GM12878 (cell line): Measurements from ENCODE around the gene UNG. TPM values are rescaled to one million over a fixed set of nuclear protein-coding genes. Genes with fewer than 3 reads are reported as not detected.

Experiments
- ASH2L ChIP-seq: fragments of 300-600, 200-600 bp; sonication (generic); IDR thresholded peaks from 2 replicates; pipeline ENCODE4 v1.6.1; 2017; ENCODE audit warnings: low read depth, mild to moderate bottlenecking, borderline replicate concordance
- BCL11A ChIP-seq: IDR thresholded peaks from 2 replicates; pipeline ENCODE4 v1.6.1; 2011; ENCODE audit warnings: low read depth, low read length
- BRCA1 ChIP-seq: IDR thresholded peaks from 2 replicates; pipeline ENCODE4 v1.6.1; 2011; ENCODE audit warnings: low read depth, low read length, improper control_type of control experiment
- CBFB ChIP-seq: IDR thresholded peaks from 2 replicates; pipeline ENCODE4 v1.6.1; 2016; ENCODE audit warnings: antibody characterized with exemption, low read depth
- CBX5 ChIP-seq: sonication (generic); IDR thresholded peaks from 2 replicates; pipeline ENCODE4 v1.6.1; 2016; ENCODE audit warnings: low read depth, moderate library complexity, mild to moderate bottlenecking, inconsistent platforms
- CEBPB ChIP-seq, 2 experiments: fragments of 150-350 bp in 1 of 2; IDR thresholded peaks; 2 replicates each; pipeline ENCODE4 v1.6.1; 2012 to 2014; ENCODE audit warnings: low read depth in 2 of 2, low read length in 2 of 2, borderline replicate concordance in 1 of 2, inconsistent platforms in 1 of 2
- CHD4 ChIP-seq: fragments of 200-600 bp; sonication (generic); IDR thresholded peaks from 2 replicates; pipeline ENCODE4 v1.6.1; 2016; ENCODE audit warnings: mild to moderate bottlenecking
- E2F4 ChIP-seq: IDR thresholded peaks from 2 replicates; pipeline ENCODE4 v1.6.1; 2012; ENCODE audit warnings: low read depth, low read length, improper control_type of control experiment
- EED ChIP-seq: sonication (generic); IDR thresholded peaks from 2 replicates; pipeline ENCODE4 v1.6.1; 2016; ENCODE audit warnings: antibody characterized with exemption, low read depth
- HCFC1 ChIP-seq: fragments of 150-350 bp; IDR thresholded peaks from 2 replicates; pipeline ENCODE4 v1.6.1; 2014; ENCODE audit warnings: low read length
- HDAC2 ChIP-seq: fragments of 200-600 bp; sonication (generic); IDR thresholded peaks from 2 replicates; pipeline ENCODE4 v1.6.1; 2017
- HSF1 ChIP-seq: fragments of 150-350 bp; IDR thresholded peaks from 2 replicates; pipeline ENCODE4 v1.6.1; 2014; ENCODE audit warnings: mild to moderate bottlenecking, low read depth, low read length
- IKZF1 ChIP-seq: fragments of 450-650 bp; conservative IDR thresholded peaks from 2 replicates; pipeline ENCODE4 v1.6.1; 2017; ENCODE audit warnings: antibody characterized with exemption, mild to moderate bottlenecking
- IRF4 ChIP-seq: IDR thresholded peaks from 2 replicates; pipeline ENCODE4 v1.6.1; 2011; ENCODE audit warnings: low read depth, low read length
- JUND ChIP-seq: IDR thresholded peaks from 2 replicates; pipeline ENCODE4 v1.6.1; 2012; ENCODE audit warnings: low read depth, mild to moderate bottlenecking, low read length, improper control_type of control experiment, moderate library complexity
- LARP7 ChIP-seq: fragments of 450-650 bp; IDR thresholded peaks from 2 replicates; pipeline ENCODE4 v1.6.1; 2017; ENCODE audit warnings: mild to moderate bottlenecking
- MEF2B ChIP-seq: fragments of 450-650 bp; IDR thresholded peaks from 2 replicates; pipeline ENCODE4 v1.6.1; 2018; ENCODE audit warnings: mild to moderate bottlenecking, moderate library complexity; ENCODE audit not compliant: partially characterized antibody, poor library complexity, severe bottlenecking
- NR2F1 ChIP-seq: fragments of 450-650 bp; conservative IDR thresholded peaks from 2 replicates; pipeline ENCODE4 v1.6.1; 2017; ENCODE audit warnings: mild to moderate bottlenecking
- PAX5 ChIP-seq: IDR thresholded peaks from 2 replicates; pipeline ENCODE4 v1.6.1; 2011; ENCODE audit warnings: low read depth, low read length, borderline replicate concordance
- PKNOX1 ChIP-seq: fragments of 450-650 bp; IDR thresholded peaks from 2 replicates; pipeline ENCODE4 v1.6.1; 2016; ENCODE audit warnings: mild to moderate bottlenecking
- RCOR1 ChIP-seq: conservative IDR thresholded peaks from 2 replicates; pipeline ENCODE4 v1.6.1; 2012; ENCODE audit warnings: low read depth, low read length, improper control_type of control experiment
- RELA ChIP-seq: fragments of 450-650 bp; IDR thresholded peaks from 2 replicates; pipeline ENCODE4 v1.8.0; 2014; ENCODE audit warnings: borderline replicate concordance; ENCODE audit not compliant: partially characterized antibody
- SMC3 ChIP-seq: IDR thresholded peaks from 2 replicates; pipeline ENCODE4 v1.6.1; 2011; ENCODE audit warnings: low read length, improper control_type of control experiment, borderline replicate concordance
- SPI1 ChIP-seq: IDR thresholded peaks from 2 replicates; pipeline ENCODE4 v1.6.1; 2011; ENCODE audit warnings: low read depth, mild to moderate bottlenecking, low read length, moderate library complexity, borderline replicate concordance; ENCODE audit not compliant: insufficient read depth
- STAT3 ChIP-seq: IDR thresholded peaks from 2 replicates; pipeline ENCODE4 v1.6.1; 2011; ENCODE audit warnings: low read depth, low read length, improper control_type of control experiment
- USF2 ChIP-seq: IDR thresholded peaks from 2 replicates; pipeline ENCODE4 v1.6.1; 2011; ENCODE audit warnings: low read depth, low read length, improper control_type of control experiment, borderline replicate concordance
- WRNIP1 ChIP-seq: IDR thresholded peaks from 2 replicates; pipeline ENCODE4 v1.6.1; 2011; ENCODE audit warnings: low read depth, low read length, improper control_type of control experiment, borderline replicate concordance
- YBX1 ChIP-seq: fragments of 450-650 bp; IDR thresholded peaks from 2 replicates; pipeline ENCODE4 v1.6.1; 2016; ENCODE audit warnings: antibody characterized with exemption
- ZSCAN29 ChIP-seq: fragments of 450-650 bp; IDR thresholded peaks from 2 replicates; pipeline ENCODE4 v1.6.1; 2017; ENCODE audit warnings: mild to moderate bottlenecking, moderate library complexity
- polyA plus RNA-seq, 11 experiments: library from polyadenylated mRNA; depleted of rRNA in 4 of 11; unstranded in 6 of 11; stranded (reverse) in 5 of 11; fragments of >200 nt; fragmentation: Nextera tagmentation in 4 of 11; fragmentation: Illumina TruSeq in 1 of 11; extraction: Ambion mirVana in 4 of 11; extraction: Trizol in 1 of 11; gene quantifications; 1 replicate in 1 of 11; 2 replicates in 10 of 11; pipeline versions ENCODE4 v1.2.1 to v1.2.3, GENCODE V29; 2011 to 2016; ENCODE audit warnings: inconsistent platforms in 2 of 11, missing spikeins in 2 of 11, low read depth in 1 of 11
- total RNA-seq, 4 experiments: library from RNA; depleted of rRNA in 3 of 4; stranded (reverse); fragments of >200 nt in 3 of 4; fragmentation: Illumina TruSeq in 1 of 4; extraction: Trizol in 1 of 4; gene quantifications; 2 replicates each; pipeline versions ENCODE4 v1.2.1 to v1.2.3, GENCODE V29; 2013 to 2021

The UNG gene
- total and polyA plus RNA-seq, 10 of the 15 experiments (the other 5 are each of a cell fraction or from before 2014, with no cell fraction given) = 9.5 to 81.9 (median 48.2) TPM

GRCh38 chr12:109052414-109053323 is 44.7 kb upstream of the UNG start, which contains the start of gene USP30 (continued):
- TF ChIP-seq RCOR1 (0 out of 2 replicates have a peak, but pooled peaks have one; percentile 22), IKZF1 (peak; percentile 95), HDAC2 (no peak), CBX5 (0 out of 2 replicates have a peak, but pooled peaks have one; percentile 84), CEBPB (IDR thresholded peaks at IDR 0.05; ENCODE audit: borderline replicate concordance in 1 of 2, low read depth in 2 of 2, low read length in 2 of 2) (no peak), HCFC1 (peak; percentile 94), PKNOX1 (peak; percentile 80), USF2 (no peak), IRF4 (peak; percentile 92), SMC3 (no peak), LARP7 (peak; percentile 92), JUND (no peak), NR2F1 (peak; percentile 68; the same call in 1 of the 2 replicates), PAX5 (peak; percentile 44; the same call in 1 of the 2 replicates), RELA (peak; percentile 97), STAT3 (no peak), BCL11A (no peak), ZSCAN29 (peak; percentile 85), BRCA1 (no peak), E2F4 (no peak), WRNIP1 (peak; percentile 97), SPI1 (no peak), CHD4 (no peak), EED (peak; percentile 79), YBX1 (no peak), HSF1 (no peak), MEF2B (peak; percentile 62), ASH2L (peak; percentile 88), CBFB (peak; percentile 96)
